Activated CD8-positive, alpha-beta memory T cell treated with anti-CD3 and anti-CD28 coated beads, Interleukin-2, amount 10 ng/mL, durations not matched to agents 7 days and 5 days (primary cell): ENCODE measurements around the gene TAGLN2. TPM values are rescaled to one million over a fixed set of nuclear protein-coding genes. Genes with fewer than 3 reads are reported as not detected.

ENCODE experiments used
- ATAC-seq: fragments of 150-1000 bp; cut with Tn5 transposase; one replicate; pipeline ENCODE4 v1.10.0; 2021; ENCODE audit warnings: moderate library complexity
- CTCF ChIA-PET: fragments of 350-600 bp; sonication (Branson Sonifier 250); formaldehyde crosslinking; loops from one replicate; lab custom pipeline; 2021; ENCODE audit warnings: antibody characterized with exemption; lab: Charles Lee
- DNase-seq: peaks from one replicate; pipeline ENCODE4 v3.0.0-alpha.2; 2020
- H3K27ac Mint-ChIP-seq: one replicate; pipeline ENCODE4 v1.8.0; 2021; ENCODE audit warnings: mild to moderate bottlenecking, mixed read lengths
- H3K27me3 Mint-ChIP-seq: one replicate; pipeline ENCODE4 v1.8.0; 2021; ENCODE audit warnings: mixed read lengths
- H3K36me3 Mint-ChIP-seq: one replicate; pipeline ENCODE4 v1.8.0; 2021; ENCODE audit warnings: mild to moderate bottlenecking, mixed read lengths
- H3K4me1 Mint-ChIP-seq: one replicate; pipeline ENCODE4 v1.8.0; 2021; ENCODE audit warnings: mixed read lengths
- H3K4me3 Mint-ChIP-seq: one replicate; pipeline ENCODE4 v1.8.0; 2021; ENCODE audit warnings: mild to moderate bottlenecking, moderate library complexity, mixed read lengths
- H3K9me3 Mint-ChIP-seq: one replicate; pipeline ENCODE4 v1.8.0; 2022; ENCODE audit warnings: low read depth, mixed read lengths
- total RNA-seq, 2 experiments: library from RNA; stranded (reverse); gene quantifications; one replicate each; pipeline ENCODE4 v1.2.3, GENCODE V29; 2021

Gene TAGLN2
- total RNA-seq, 2 experiments from 2014 or later, result 479 to 513 TPM

DNA sequence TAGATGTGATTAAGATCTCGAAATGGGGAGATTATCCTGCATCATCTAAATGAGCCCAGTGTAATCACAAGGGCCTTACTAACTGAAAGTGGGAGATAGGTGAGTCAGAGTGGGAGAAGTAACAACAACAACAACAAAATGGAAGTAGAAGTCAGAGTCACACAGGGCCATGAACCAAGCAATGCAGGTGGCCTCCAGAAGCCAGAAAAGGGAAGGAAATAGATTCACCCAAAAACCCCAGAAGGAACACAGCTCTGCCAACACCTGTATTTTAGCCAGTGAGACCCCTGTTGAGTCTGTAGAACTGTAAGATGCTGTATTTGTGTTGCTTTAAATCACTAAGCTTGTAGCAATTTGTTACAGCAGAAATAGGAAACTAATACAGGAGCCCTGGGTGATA lies 4.1 kb downstream of the TAGLN2 start:
- CTCF ChIA-PET, result interaction anchor here (1.8 to 7.6 kb wide), 5 partner anchors 14 to 139 kb away, joined by 5 to 69 read pairs (median 47); no protein-coding TSS in a partner anchor
- H3K9me3 Mint-ChIP-seq, result no peaks in the 10 kb centered on the region
- peaks cover 53% of the 10 kb centered on the region for H3K36me3 Mint-ChIP-seq
- DNase-seq, result no peak
- H3K27ac Mint-ChIP-seq, result peak overlapping the region; percentile 98
- H3K4me3 Mint-ChIP-seq, result peak overlapping the region; percentile 95
- peaks cover 66% of the 10 kb centered on the region for H3K4me1 Mint-ChIP-seq
- no peaks in the 10 kb centered on the region for H3K27me3 Mint-ChIP-seq
- no peak for ATAC-seq

DNA sequence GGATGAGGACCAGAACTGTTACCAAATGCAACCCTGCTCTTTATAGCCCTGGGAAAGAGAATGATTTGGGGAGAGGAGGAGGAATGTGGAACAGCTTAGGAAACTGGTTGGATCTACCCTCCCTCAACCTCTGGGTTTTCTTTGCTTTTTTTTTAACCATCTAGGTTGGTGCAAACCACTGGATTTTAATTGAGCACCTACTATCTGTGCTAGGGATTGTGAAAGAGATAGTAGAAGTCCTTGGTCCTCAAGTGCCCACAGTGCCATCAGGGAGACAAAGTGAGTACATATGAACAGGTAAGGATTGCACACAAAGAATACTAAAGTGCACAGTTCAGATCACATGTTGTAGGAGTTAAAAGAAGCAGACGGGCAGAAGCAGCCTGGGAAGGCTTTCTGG lies 4.7 kb downstream of the TAGLN2 start:
- CTCF ChIA-PET, result interaction anchor here (6.0 to 7.6 kb wide), 3 partner anchors 15 to 87 kb away, joined by 47 to 69 read pairs (median 51); no protein-coding TSS in a partner anchor
- Mint-ChIP-seq H3K4me3 (peak overlapping the region; percentile 95), H3K36me3 (peaks cover 53% of the 10 kb centered on the region), H3K27ac (peak overlapping the region; percentile 98), H3K4me1 (peaks cover 60% of the 10 kb centered on the region), H3K9me3 (no peaks in the 10 kb centered on the region), H3K27me3 (no peaks in the 10 kb centered on the region)
- ATAC-seq (no peak), DNase-seq (no peak)

DNA sequence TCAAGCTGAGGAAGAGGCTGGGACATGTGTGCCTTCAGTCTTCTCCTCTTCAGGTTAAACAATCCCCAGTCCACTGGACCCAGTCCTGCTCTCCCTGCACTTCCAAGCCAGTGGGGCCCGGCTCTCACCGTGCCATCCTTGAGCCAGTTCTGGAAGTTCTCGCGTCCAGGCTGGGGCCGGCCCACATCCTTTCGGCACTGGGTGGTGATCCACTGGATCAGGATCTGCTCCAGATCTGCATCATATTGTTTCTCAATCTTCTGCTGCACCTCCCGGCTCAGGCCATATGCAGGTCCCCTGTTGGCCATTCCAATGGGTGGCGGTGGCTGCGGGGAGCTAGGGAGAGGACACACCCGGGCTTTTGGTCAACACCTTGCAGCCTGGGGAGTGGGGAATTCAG lies 5.1 kb downstream of the TAGLN2 start:
- H3K4me1 Mint-ChIP-seq, result peaks cover 56% of the 10 kb centered on the region
- no peaks in the 10 kb centered on the region for H3K9me3 Mint-ChIP-seq
- DNase-seq, result no peak
- ATAC-seq, result no peak
- H3K4me3 Mint-ChIP-seq, result no peak overlapping the region
- H3K36me3 Mint-ChIP-seq, result peaks cover 53% of the 10 kb centered on the region
- peak overlapping the region; percentile 17 for H3K27ac Mint-ChIP-seq
- H3K27me3 Mint-ChIP-seq, result no peaks in the 10 kb centered on the region
- CTCF ChIA-PET, result interaction anchor here (7.2 to 7.6 kb wide), 2 partner anchors 15 to 87 kb away, joined by 51 to 69 read pairs; no protein-coding TSS in a partner anchor

DNA sequence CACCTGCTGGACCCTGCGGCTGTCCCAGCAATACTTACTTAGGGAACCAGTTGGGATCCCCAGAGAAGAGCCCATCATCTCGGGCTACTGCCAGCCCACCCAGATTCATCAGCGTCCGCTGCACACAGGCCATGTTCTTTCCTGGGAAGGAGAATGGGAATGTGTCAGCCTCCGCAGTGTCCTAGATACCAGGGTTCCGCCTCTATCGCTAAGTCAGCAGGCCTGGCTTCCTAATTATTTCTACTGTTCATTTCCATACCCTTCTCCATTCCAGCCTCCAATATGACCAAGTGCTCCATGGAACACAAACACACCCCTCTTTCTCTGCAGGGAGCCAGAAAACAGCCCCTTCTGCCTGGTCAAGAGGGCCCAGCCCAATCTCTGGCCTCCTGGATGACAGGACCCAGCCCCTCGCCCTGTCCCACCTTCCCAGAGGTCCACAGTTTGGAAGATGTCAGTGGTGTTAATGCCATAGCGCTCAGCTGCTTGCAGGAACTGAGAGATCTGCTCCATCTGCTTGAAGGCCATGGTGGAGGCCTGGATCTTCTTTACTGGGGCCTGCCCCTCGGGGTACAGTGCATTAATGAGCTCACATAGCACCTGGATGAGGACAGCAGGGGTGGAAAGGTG lies 6.0 kb downstream of the TAGLN2 start:
- Mint-ChIP-seq H3K4me3 (no peak overlapping the region), H3K36me3 (peaks cover 53% of the 10 kb centered on the region), H3K27me3 (no peaks in the 10 kb centered on the region), H3K27ac (peak overlapping the region; percentile 41), H3K9me3 (no peaks in the 10 kb centered on the region), H3K4me1 (peaks cover 56% of the 10 kb centered on the region)
- no peak for ATAC-seq
- DNase-seq, result no peak
- CTCF ChIA-PET, result interaction anchor here (7.2 kb wide), 1 partner anchor 16 kb away, joined by 51 read pairs; no protein-coding TSS in a partner anchor

DNA sequence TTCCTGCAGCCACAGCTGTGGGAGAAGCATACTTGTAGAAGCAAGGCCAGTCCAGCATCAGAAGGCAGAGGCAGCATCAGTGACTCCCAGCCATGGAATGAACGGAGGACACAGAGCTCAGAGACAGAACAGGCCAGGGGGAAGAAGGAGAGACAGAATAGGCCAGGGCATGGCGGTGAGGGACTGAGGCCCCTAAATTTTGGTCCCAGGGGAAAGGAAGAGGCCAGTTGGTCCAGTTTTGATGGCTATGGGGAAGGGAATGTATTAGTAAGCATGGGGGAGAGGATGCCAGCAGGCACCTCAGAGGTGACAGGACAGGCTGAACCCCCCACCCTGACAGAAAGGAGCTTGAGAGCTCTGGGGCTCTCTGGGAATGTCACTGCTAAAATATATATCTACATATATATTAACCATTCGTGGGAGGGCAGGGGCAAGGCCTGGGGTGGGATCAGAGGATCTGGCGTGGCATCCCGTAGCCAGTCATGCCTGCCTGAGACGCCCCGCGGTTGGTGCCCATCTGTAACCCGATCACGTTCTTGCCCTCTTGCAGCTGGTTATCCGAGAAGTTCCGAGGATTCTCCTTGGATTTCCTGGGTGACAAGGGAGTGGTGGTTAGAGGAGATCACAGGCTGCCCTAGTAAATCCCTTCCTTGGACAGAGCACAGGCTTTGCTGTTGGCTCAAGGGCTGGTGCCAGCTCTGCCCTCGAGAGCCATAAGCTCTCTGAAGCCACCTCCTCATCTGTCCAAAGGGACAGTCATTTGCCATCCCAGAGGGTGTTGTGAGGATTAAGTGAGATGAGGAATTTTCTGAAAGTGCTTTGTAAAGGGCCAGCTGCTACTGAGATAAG lies 6.7 kb downstream of the TAGLN2 start:
- DNase-seq, result no peak
- no peaks in the 10 kb centered on the region for H3K27me3 Mint-ChIP-seq
- no peak overlapping the region for H3K4me3 Mint-ChIP-seq
- H3K9me3 Mint-ChIP-seq, result no peaks in the 10 kb centered on the region
- peak overlapping the region; percentile 80 for H3K27ac Mint-ChIP-seq
- H3K36me3 Mint-ChIP-seq, result peaks cover 47% of the 10 kb centered on the region
- H3K4me1 Mint-ChIP-seq, result peaks cover 63% of the 10 kb centered on the region
- CTCF ChIA-PET, result interaction anchor here (7.2 kb wide), 1 partner anchor 17 kb away, joined by 51 read pairs; no protein-coding TSS in a partner anchor
- no peak for ATAC-seq

DNA sequence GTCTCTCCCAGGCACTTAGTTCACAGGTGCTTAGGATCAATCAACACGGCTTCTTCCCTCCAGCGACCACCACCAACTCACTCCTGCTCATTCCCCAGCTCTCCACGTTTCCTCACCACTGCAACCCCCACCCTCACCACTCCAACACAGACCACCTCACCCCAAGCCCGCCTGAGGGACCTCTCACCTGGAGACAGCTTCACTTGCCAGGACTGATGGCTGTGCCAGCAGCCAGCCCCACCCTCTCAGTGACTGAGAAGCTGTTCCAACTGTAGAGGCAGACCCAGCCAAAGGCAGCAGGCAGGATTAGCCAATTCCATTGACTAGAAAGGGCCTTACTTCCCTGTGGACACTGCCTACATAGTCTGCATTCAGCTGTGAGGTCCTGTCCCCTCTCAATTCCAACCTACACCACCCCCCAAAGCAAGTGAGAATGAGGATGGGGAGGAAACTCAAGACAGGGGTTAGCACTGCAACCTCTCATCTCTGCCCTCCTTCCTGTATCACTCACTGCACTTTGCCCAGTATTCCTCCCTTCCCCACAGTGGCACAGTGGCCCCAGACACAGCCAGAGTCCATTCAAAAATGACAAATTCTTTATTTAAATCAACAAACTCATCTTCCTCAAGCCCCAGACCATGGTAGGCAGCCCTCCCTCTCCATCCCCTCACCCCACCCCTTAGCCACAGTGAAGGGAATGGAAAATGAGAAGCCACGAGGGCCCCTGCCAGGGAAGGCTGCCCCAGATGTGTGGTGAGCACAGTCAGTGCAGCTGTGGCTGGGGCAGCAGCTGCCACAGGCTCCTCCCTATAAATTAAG lies 7.6 kb downstream of the TAGLN2 start:
- Mint-ChIP-seq H3K27ac (peak overlapping the region; percentile 80), H3K27me3 (no peaks in the 10 kb centered on the region), H3K9me3 (no peaks in the 10 kb centered on the region), H3K4me3 (no peak overlapping the region), H3K36me3 (peaks cover 44% of the 10 kb centered on the region), H3K4me1 (peaks cover 65% of the 10 kb centered on the region)
- no peak for DNase-seq
- CTCF ChIA-PET, result no interaction called here
- no peak for ATAC-seq

DNA sequence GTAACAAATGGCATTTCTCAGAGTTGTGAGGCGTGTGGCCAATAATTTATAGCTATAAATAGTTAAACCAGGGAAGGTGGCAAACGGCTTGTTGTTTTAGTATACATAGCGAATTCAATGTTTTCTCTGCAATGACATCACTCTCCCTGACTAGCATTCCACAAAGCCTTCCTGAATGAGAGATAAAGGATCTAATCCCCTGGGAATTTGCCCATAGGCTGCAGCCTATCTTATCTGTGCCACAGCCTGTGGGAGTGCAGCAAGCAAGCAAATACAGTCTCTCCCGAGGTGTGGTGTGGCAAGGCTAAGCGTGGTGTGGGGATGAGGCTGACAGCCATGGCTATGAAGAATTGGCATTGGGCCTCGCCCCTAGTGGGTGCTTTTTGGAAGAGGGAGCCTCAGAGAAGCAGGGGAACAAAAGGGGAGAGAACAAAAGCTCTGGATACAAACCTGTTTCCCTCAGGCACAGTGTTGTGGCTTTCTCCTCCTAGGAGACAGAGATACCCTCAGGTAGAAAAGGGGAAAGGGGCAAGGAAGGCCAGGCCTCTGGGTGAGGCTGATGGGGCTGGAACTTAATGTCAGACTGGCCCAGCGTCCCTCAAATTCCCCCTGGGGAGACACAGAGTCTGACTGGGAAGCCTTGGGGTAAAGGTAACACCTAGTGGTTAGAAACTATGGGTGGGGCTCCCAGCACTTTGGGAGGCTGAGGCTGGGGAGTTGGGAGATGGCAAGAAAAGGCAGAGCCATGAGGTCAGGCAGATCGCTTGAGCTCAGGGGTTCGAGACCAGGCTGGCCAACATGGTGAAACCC lies 8.9 kb downstream of the TAGLN2 start:
- Mint-ChIP-seq H3K4me1 (peaks cover 67% of the 10 kb centered on the region), H3K27me3 (no peaks in the 10 kb centered on the region), H3K36me3 (peaks cover 42% of the 10 kb centered on the region), H3K27ac (peak overlapping the region; percentile 37), H3K4me3 (no peak overlapping the region), H3K9me3 (no peaks in the 10 kb centered on the region)
- CTCF ChIA-PET, result interaction anchor here (0.6 to 1.6 kb wide), 4 partner anchors 18 to 1328 kb away, joined by 3 read pairs; no protein-coding TSS in a partner anchor
- DNase-seq (no peak), ATAC-seq (no peak)

DNA sequence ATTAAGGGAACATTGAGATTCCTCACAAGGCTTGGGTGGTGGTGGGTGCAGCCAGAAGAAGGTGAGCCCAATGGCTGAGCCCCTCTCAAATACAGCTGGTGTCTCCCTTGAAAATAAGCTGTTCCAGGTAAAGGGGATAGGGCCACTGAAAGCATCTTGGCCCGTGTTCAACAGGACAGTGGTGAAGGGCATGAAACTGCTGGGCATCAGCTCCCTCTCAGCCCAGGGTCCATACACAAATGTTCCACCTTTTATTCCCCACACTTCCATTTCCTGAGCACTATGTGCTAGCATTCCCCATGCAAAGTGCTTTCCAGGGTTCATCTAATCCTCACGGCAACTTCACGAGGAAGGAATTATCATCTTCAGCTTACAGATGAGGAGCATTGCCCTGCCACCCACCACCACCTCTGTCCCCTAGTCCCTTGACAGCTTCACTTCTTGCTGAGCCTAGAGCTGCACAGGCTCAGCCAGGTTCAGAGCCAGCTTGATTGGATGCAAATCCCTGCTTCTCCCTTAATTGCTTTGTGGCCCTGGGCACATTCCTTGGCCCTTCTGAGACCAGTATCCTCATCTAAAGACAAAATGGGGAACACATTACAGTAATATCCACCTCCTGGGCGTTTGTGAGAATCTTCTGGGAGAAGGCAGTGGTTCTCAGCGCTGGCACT lies 9.6 kb downstream of the TAGLN2 start:
- Mint-ChIP-seq H3K27ac (peak overlapping the region; percentile 37), H3K4me3 (no peak overlapping the region), H3K9me3 (no peaks in the 10 kb centered on the region), H3K27me3 (no peaks in the 10 kb centered on the region), H3K36me3 (peaks cover 35% of the 10 kb centered on the region), H3K4me1 (peaks cover 67% of the 10 kb centered on the region)
- CTCF ChIA-PET, result interaction anchor here (0.8 to 2.2 kb wide), 5 partner anchors 9 to 91 kb away, joined by 3 to 6 read pairs (median 3); partner anchors contain the start of gene TAGLN2
- ATAC-seq (no peak), DNase-seq (no peak)

DNA sequence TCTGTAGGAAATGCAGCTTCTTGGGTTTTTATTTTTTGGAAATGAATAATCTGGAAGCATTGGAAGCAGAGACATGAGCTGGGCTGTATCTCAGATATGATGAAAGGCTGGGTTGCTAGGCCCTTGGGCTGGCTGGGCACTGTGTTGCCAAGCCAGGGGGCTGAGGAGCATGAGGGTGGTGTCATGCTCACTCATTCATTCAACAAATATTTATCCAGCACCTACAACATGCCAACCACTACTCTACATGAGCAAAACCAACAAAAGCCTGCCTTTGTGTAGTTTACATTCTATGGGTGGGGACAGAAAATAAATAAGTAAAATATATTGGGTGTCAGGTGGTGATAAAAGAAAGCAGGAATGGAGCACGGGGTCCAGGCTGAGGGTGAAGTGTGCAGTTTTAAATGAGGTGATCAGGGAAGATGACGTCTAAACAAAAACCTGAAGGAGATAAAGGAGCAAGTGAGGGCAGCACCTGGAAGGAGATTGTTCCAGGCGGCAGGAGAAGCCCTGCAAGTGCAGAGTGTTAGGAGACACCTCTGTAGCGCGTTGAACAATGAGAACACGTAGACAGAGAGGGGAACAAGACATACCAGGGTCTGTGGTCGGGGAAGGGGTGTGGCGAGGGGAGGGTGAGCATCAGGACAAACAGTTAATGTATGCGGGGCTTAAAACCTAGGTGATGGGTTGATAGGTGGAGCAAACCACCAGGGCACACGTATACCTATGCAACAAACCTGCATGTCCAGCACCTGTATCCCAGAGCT lies 10.9 kb downstream of the TAGLN2 start:
- DNase-seq (no peak), ATAC-seq (no peak)
- H3K4me3 Mint-ChIP-seq, result no peak overlapping the region
- H3K4me1 Mint-ChIP-seq, result peaks cover 65% of the 10 kb centered on the region
- peak overlapping the region; percentile 3 for H3K27ac Mint-ChIP-seq
- CTCF ChIA-PET, result interaction anchor here (2.0 to 2.2 kb wide), 2 partner anchors 10 to 93 kb away, joined by 4 to 6 read pairs; partner anchors contain the start of gene TAGLN2
- H3K9me3 Mint-ChIP-seq, result no peaks in the 10 kb centered on the region
- peaks cover 23% of the 10 kb centered on the region for H3K36me3 Mint-ChIP-seq
- no peaks in the 10 kb centered on the region for H3K27me3 Mint-ChIP-seq

DNA sequence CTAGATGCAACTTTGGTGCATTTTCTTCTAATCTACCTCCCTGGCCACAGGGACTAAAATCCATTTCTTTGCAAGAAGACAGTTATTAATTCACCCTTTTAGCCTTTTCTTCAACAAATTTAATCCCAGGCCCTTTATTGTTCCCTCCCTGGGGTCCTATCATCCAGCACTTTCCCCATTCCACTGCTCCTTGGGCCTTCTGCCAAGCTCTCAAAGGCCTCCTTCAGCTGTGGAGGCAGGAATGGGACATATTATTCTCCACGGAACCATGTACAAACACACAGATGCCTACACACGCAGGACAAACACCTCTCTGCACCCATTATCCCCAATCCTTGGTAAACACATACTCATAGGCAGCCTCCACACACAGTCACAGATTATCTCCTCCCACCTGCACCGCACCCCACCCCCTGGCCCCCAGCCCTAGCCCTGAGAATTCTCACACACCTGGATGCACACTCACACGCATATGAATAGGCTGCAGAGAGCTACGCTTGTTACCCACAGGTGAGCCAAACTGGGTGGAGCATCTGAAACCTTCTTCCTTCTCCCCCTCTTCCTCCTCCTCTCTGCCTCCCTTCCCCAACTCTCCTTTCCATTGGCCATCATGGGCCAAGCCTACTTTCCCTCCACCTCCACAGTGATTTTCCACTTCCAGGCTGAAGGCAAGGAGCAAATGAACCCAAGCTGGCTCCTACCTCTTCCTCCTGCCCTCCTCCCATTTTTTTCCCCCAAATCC lies 11.7 kb downstream of the TAGLN2 start:
- no peaks in the 10 kb centered on the region for H3K27me3 Mint-ChIP-seq
- DNase-seq, result no peak
- peak overlapping the region; percentile 25 for H3K27ac Mint-ChIP-seq
- CTCF ChIA-PET, result interaction anchor here (1.0 to 2.2 kb wide), 3 partner anchors 11 to 93 kb away, joined by 3 to 6 read pairs (median 4); partner anchors contain the start of gene TAGLN2
- peaks cover 60% of the 10 kb centered on the region for H3K4me1 Mint-ChIP-seq
- no peaks in the 10 kb centered on the region for H3K9me3 Mint-ChIP-seq
- H3K4me3 Mint-ChIP-seq, result no peak overlapping the region
- no peak for ATAC-seq
- H3K36me3 Mint-ChIP-seq, result peaks cover 16% of the 10 kb centered on the region
